Activated CD8-positive, alpha-beta T cell treated with anti-CD3 and anti-CD28 coated beads for 36 hours (primary cell): ENCODE data around the gene FMNL2. TPM values are rescaled to one million over a fixed set of nuclear protein-coding genes. Genes with fewer than 3 reads are reported as not detected.

Source experiments
- ATAC-seq: fragments of 200-7000 bp; cut with Tn5 transposase; one replicate; pipeline ENCODE4 v1.10.0; 2021; ENCODE audit warnings: mild to moderate bottlenecking, moderate library complexity
- CTCF ChIA-PET: fragments of 350-600 bp; sonication (Branson Sonifier 250); formaldehyde crosslinking; loops from one replicate; lab custom pipeline; 2021; ENCODE audit warnings: antibody characterized with exemption; lab: Charles Lee
- POLR2A ChIA-PET: fragments of 350-600 bp; sonication (Branson Sonifier 250); formaldehyde crosslinking; loops from one replicate; lab custom pipeline; 2021; ENCODE audit warnings: antibody characterized with exemption; lab: Charles Lee
- DNase-seq: peaks from one replicate; pipeline ENCODE4 v3.0.0-alpha.2; 2020
- H3K27ac Mint-ChIP-seq: one replicate; pipeline ENCODE4 v1.8.0; 2021; ENCODE audit warnings: mild to moderate bottlenecking, mixed read lengths
- H3K27me3 Mint-ChIP-seq: one replicate; pipeline ENCODE4 v1.8.0; 2021; ENCODE audit warnings: mixed read lengths
- H3K36me3 Mint-ChIP-seq: one replicate; pipeline ENCODE4 v1.8.0; 2021; ENCODE audit warnings: low read depth, mixed read lengths
- H3K4me1 Mint-ChIP-seq: one replicate; pipeline ENCODE4 v1.8.0; 2021; ENCODE audit warnings: low read depth, mixed read lengths
- H3K4me3 Mint-ChIP-seq: one replicate; pipeline ENCODE4 v1.8.0; 2021; ENCODE audit warnings: mild to moderate bottlenecking, moderate library complexity, mixed read lengths
- H3K9me3 Mint-ChIP-seq: one replicate; pipeline ENCODE4 v1.8.0; 2021; ENCODE audit warnings: mixed read lengths
- intact Hi-C: fragments of 100-400 bp; cut with micrococcal nuclease; formaldehyde crosslinking; loops from one replicate; pipeline ENCODE4 v1.10.0; 2022
- total RNA-seq, 2 experiments: library from RNA; stranded (reverse); gene quantifications; one replicate each; pipeline ENCODE4 v1.2.3, GENCODE V29; 2021
- TF ChIP-seq, protein P1 (sequence below): fragments of 200-600 bp; IDR thresholded peaks from one replicate; pipeline ENCODE4 v1.8.0; 2022; ENCODE audit warnings: antibody characterized with exemption, mild to moderate bottlenecking

Gene FMNL2
- total RNA-seq, 2 experiments from 2014 or later, result 1.1 TPM

DNA sequence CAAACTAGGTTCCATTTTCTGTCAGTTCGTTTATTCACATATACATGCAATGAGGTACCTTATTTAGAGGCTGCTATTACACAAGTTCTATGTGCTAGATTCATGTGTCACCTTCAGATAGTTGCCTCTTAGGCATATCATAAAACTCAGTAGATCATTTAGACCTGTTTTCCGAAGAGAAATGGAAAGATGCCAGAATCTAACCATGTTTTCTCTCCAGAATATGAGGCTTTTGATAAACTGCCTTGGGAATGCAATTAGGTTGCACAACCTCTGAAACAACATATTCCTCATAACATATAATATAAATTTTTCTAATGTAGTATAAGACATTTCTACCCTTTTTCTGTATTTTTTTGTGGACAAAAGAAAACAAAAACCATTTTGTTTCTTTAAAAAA is 274.2 kb downstream of the FMNL2 start:
- CTCF ChIA-PET, result no interaction called here
- POLR2A ChIA-PET, result no interaction called here
- no peak for ATAC-seq

DNA sequence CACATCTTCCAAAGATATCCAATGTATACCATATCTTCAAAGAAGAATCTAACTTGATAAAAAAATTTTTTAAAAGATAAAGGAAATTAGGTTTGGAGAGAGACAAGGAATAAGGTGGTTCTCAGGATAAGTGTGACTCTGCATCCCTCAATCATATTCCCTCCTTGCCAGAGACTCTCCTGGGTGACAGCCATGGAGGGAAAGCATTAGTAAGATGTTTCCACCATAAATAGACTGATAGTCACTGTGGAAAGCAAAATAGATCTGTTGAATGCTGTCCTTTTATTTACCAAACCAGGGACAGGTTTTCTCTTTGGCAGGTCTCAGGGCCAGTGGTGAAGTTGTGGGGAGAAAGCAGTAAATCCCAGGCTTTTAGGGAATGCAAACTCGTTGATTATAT is 274.7 kb downstream of the FMNL2 start:
- DNase-seq, result no peak
- Mint-ChIP-seq H3K27ac (no peak overlapping the region), H3K36me3 (no peaks in the 10 kb centered on the region), H3K9me3 (no peaks in the 10 kb centered on the region), H3K4me3 (no peak overlapping the region), H3K27me3 (no peaks in the 10 kb centered on the region), H3K4me1 (peaks cover 8% of the 10 kb centered on the region)
- no peak for ATAC-seq
- TF ChIP-seq, protein P1, sequence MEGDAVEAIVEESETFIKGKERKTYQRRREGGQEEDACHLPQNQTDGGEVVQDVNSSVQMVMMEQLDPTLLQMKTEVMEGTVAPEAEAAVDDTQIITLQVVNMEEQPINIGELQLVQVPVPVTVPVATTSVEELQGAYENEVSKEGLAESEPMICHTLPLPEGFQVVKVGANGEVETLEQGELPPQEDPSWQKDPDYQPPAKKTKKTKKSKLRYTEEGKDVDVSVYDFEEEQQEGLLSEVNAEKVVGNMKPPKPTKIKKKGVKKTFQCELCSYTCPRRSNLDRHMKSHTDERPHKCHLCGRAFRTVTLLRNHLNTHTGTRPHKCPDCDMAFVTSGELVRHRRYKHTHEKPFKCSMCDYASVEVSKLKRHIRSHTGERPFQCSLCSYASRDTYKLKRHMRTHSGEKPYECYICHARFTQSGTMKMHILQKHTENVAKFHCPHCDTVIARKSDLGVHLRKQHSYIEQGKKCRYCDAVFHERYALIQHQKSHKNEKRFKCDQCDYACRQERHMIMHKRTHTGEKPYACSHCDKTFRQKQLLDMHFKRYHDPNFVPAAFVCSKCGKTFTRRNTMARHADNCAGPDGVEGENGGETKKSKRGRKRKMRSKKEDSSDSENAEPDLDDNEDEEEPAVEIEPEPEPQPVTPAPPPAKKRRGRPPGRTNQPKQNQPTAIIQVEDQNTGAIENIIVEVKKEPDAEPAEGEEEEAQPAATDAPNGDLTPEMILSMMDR, result no peak
- intact Hi-C loops, result no loop called here
- ChIA-PET CTCF (no interaction called here), POLR2A (no interaction called here)

More for the DNA sequence above, 274.2 kb downstream of the FMNL2 start:
- intact Hi-C loops, result no loop called here
- no peak for DNase-seq
- Mint-ChIP-seq H3K27ac (no peak overlapping the region), H3K4me3 (no peak overlapping the region), H3K36me3 (no peaks in the 10 kb centered on the region), H3K27me3 (no peaks in the 10 kb centered on the region), H3K4me1 (peaks cover 8% of the 10 kb centered on the region), H3K9me3 (no peaks in the 10 kb centered on the region)
- TF ChIP-seq, protein P1, result no peak

DNA sequence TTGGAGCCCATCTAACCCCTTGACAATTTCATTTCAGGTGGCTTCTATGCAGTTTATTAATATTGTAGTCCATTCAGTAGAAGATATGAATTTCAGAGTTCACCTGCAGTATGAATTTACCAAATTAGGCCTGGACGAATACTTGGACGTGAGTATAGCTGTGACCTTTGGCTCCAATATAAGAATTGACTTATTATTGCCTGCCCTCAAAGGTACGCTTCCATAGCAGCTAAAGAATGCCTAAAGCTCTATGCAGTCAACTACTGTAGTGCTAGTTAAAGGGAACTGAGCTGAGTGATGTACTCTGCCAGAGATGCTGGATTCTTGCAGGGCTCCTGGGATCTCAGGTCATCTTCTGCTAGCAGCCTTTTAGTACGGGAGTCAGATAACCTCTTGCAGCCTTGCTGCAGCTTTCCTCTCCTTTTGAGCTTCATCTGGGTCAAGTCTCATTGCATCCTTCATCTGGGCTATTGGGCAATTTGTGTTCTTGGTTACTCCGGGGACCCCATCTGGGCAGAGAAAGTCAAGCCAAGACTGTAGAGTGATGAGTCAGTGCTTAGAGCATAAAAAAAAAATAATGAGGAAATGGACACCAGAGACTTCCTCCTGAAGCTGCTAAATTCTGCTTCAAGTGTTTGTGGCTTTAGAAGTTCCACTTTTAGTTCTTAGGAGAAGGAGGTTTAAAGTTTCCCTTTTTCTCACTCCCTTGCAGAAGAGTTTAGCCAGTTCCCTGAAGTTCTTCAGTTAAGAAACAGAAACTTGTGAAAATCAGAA is 276.7 kb downstream of the FMNL2 start:
- CTCF ChIA-PET, result interaction anchor here (1.2 to 1.5 kb wide), 2 partner anchors 24 to 586 kb away, joined by 3 read pairs; no protein-coding TSS in a partner anchor
- peaks cover 8% of the 10 kb centered on the region for H3K4me1 Mint-ChIP-seq

DNA sequence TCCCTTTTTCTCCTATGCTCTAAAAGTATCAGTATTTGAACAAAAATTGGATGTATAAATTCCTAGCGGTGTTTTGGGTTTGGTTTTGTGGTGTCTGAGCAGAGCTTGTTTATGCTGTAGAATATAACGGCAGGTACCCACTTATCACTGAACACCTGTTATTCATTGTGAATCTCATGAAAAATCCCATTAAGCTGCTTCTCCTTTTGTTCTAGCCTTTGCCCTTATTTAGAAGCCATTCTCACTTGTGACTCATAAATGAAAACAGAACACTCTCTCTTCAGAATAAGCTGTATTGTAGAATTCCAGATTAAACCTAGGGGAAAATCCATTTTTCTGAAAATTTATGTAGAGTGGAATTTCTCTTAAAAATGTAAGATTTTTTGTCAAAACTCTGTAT is 278.3 kb downstream of the FMNL2 start:
- ATAC-seq, result no peak
- Mint-ChIP-seq H3K9me3 (no peaks in the 10 kb centered on the region), H3K4me1 (peaks cover 8% of the 10 kb centered on the region), H3K4me3 (no peak overlapping the region), H3K27ac (no peak overlapping the region), H3K27me3 (no peaks in the 10 kb centered on the region), H3K36me3 (no peaks in the 10 kb centered on the region)
- ChIA-PET CTCF (interaction anchor here (1.3 to 3.2 kb wide), 3 partner anchors 22 to 587 kb away, joined by 3 to 13 read pairs (median 4); no protein-coding TSS in a partner anchor), POLR2A (no interaction called here)
- TF ChIP-seq, protein P1, result no peak
- intact Hi-C loops, result no loop called here
- no peak for DNase-seq

More for the DNA sequence above, 276.7 kb downstream of the FMNL2 start:
- intact Hi-C loops, result no loop called here
- TF ChIP-seq, protein P1, result no peak
- H3K4me3 Mint-ChIP-seq, result no peak overlapping the region
- no peak for DNase-seq
- H3K27me3 Mint-ChIP-seq, result no peaks in the 10 kb centered on the region
- no peak for ATAC-seq
- H3K9me3 Mint-ChIP-seq, result no peaks in the 10 kb centered on the region
- H3K36me3 Mint-ChIP-seq, result no peaks in the 10 kb centered on the region
- POLR2A ChIA-PET, result interaction anchor here (0.5 kb wide), 1 partner anchor 172 kb away, joined by 3 read pairs; no protein-coding TSS in a partner anchor
- H3K27ac Mint-ChIP-seq, result no peak overlapping the region

DNA sequence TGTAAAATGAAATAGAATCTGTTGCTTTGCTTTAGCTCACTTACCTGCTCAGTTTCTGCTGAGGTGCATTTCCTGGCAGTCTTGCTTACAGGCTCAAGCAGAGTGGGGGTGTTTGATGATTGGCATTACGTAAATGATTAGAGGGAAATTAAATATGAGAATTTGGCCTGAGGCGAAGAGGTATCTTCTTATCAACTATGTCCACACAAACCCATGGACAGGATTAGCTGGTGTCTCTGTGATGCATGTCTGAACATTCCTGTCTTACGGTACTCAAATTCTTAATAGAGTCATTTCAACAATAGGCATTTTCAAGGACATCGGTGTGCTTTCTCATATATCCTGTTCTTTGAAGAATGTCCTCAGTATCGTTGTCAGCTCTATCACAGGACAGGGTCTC is 280.2 kb downstream of the FMNL2 start:
- ChIA-PET POLR2A (no interaction called here), CTCF (interaction anchor here (3.2 kb wide), 1 partner anchor 21 kb away, joined by 13 read pairs; no protein-coding TSS in a partner anchor)
- peaks cover 8% of the 10 kb centered on the region for H3K4me1 Mint-ChIP-seq
- no peaks in the 10 kb centered on the region for H3K36me3 Mint-ChIP-seq
- no peaks in the 10 kb centered on the region for H3K27me3 Mint-ChIP-seq
- TF ChIP-seq, protein P1, result no peak
- H3K27ac Mint-ChIP-seq, result no peak overlapping the region
- intact Hi-C loops, result no loop called here
- ATAC-seq (no peak), DNase-seq (no peak)
- H3K4me3 Mint-ChIP-seq, result no peak overlapping the region
- no peaks in the 10 kb centered on the region for H3K9me3 Mint-ChIP-seq
